GM19455 (cell line): ENCODE data around the gene ZNF446.
"Not testable (repeated sequence)": the region's sequence is repeated elsewhere in the genome, so short reads cannot be mapped to it uniquely, and the experiment has no call there.

ENCODE experiments used
- ATAC-seq: cut with Tn5 transposase; IDR thresholded peaks from one replicate; pipeline ENCODE4 v1.9.1; 2021; ENCODE audit not compliant: unreplicated experiment

Gene ZNF446

GRCh38 chr19:58499021-58499927 is 23.1 kb downstream of the ZNF446 start:
- peak; percentile 78 for ATAC-seq

GRCh38 chr19:58500242-58500641 is 24.1 kb downstream of the ZNF446 start:
- ATAC-seq = no peak

GRCh38 chr19:58507602-58508223 is 31.6 kb downstream of the ZNF446 start:
- ATAC-seq = not testable (repeated sequence)

GRCh38 chr19:58509731-58510083 is 33.6 kb downstream of the ZNF446 start:
- no peak for ATAC-seq

- no peak for ATAC-seq
These were observed 34.1 kb downstream of the ZNF446 start for GRCh38 chr19:58510084-58510862.

- no peak for ATAC-seq
These were observed 35.4 kb downstream of the ZNF446 start, which contains the start of gene SLC27A5 for GRCh38 chr19:58511353-58512208. Gene SLC27A5 (minus strand): TSS chr19:58511992. CDS start chr19:58511955, 37 bp downstream.

- ATAC-seq = no peak
These were observed 37.1 kb downstream of the ZNF446 start for GRCh38 chr19:58513213-58513693.

- ATAC-seq = peak; percentile 59
These were observed 37.8 kb downstream of the ZNF446 start for GRCh38 chr19:58513694-58514563.

GRCh38 chr19:58514564-58515022 is 38.4 kb downstream of the ZNF446 start:
- no peak for ATAC-seq

GRCh38 chr19:58515259-58515658 is 39.1 kb downstream of the ZNF446 start:
- no peak for ATAC-seq

- no peak for ATAC-seq
These were observed 40.2 kb downstream of the ZNF446 start for GRCh38 chr19:58516246-58516836.

- no peak for ATAC-seq
These were observed 41.0 kb downstream of the ZNF446 start for GRCh38 chr19:58516964-58517833.

- no peak for ATAC-seq
These were observed 42.3 kb downstream of the ZNF446 start for GRCh38 chr19:58518256-58519086.

- no peak for ATAC-seq
These were observed 42.9 kb downstream of the ZNF446 start for GRCh38 chr19:58519087-58519354.

GRCh38 chr19:58519355-58520256 is 43.5 kb downstream of the ZNF446 start, which contains the start of gene ZBTB45:
Gene ZBTB45 (minus strand): TSS chr19:58519810. CDS start chr19:58517673, 2,137 bp downstream.
- ATAC-seq = peak; percentile 73

GRCh38 chr19:58520257-58520599 is 44.1 kb downstream of the ZNF446 start:
- ATAC-seq = no peak
